HepG2 (cell line): ENCODE data around the gene CPSF4. TPM values are rescaled to one million over a fixed set of nuclear protein-coding genes. Genes with fewer than 3 reads are reported as not detected.

Source experiments
- EED ChIP-seq: sonication (generic); formaldehyde crosslinking; IDR thresholded peaks from 2 replicates; pipeline ENCODE4 v1.5.0; 2020; ENCODE audit warnings: mild to moderate bottlenecking, missing genetic modification reagents
- FOXA3 ChIP-seq: IDR thresholded peaks from 2 replicates; pipeline ENCODE4 v1.6.1; 2016; ENCODE audit warnings: missing genetic modification reagents, missing compliant biosample characterization
- HDAC6 ChIP-seq: fragments of 200-600 bp; sonication (generic); IDR thresholded peaks from 2 replicates; pipeline ENCODE4 v1.7.0; 2017; ENCODE audit warnings: mild to moderate bottlenecking, antibody characterized with exemption, low read length, low read depth
- MAX ChIP-seq: IDR thresholded peaks from 2 replicates; pipeline ENCODE4 v1.6.1; 2012; ENCODE audit warnings: inconsistent platforms
- MED1 ChIP-seq: sonication (generic); formaldehyde crosslinking; IDR thresholded peaks from 2 replicates; pipeline ENCODE4 v1.4.0; 2020; ENCODE audit warnings: missing genetic modification reagents
- MTA1 ChIP-seq: sonication (generic); formaldehyde crosslinking; IDR thresholded peaks from 2 replicates; pipeline ENCODE4 v1.4.0; 2020; ENCODE audit warnings: missing genetic modification reagents, mild to moderate bottlenecking, borderline replicate concordance
- NFATC3 ChIP-seq: sonication (generic); formaldehyde crosslinking; IDR thresholded peaks from 2 replicates; pipeline ENCODE4 v1.5.1; 2020; ENCODE audit warnings: mild to moderate bottlenecking, missing genetic modification reagents
- POLR2G ChIP-seq: fragments of 200-400 bp; formaldehyde crosslinking; IDR thresholded peaks from 2 replicates; pipeline ENCODE4 v1.6.1; 2018; ENCODE audit warnings: mild to moderate bottlenecking, low read depth, low read length, moderate library complexity
- SCMH1 ChIP-seq: sonication (generic); formaldehyde crosslinking; IDR thresholded peaks from 2 replicates; pipeline ENCODE4 v1.9.0; 2021; ENCODE audit warnings: missing genetic modification reagents, mild to moderate bottlenecking, borderline replicate concordance
- SIX1 ChIP-seq: sonication (generic); formaldehyde crosslinking; IDR thresholded peaks from 2 replicates; pipeline ENCODE4 v1.4.0; 2020; ENCODE audit warnings: missing genetic modification reagents, borderline replicate concordance
- SOX13 ChIP-seq, 3 experiments: fragments of 450-650 bp in 1 of 3; sonication (generic) in 1 of 3; formaldehyde crosslinking in 1 of 3; IDR thresholded peaks in 2 of 3; conservative IDR thresholded peaks in 1 of 3; 2 replicates each; pipeline versions ENCODE4 v1.5.0 to v1.6.1; 2016 to 2020; ENCODE audit warnings: antibody characterized with exemption in 1 of 3, mild to moderate bottlenecking in 1 of 3, missing compliant biosample characterization in 1 of 3, missing genetic modification reagents in 1 of 3, moderate library complexity in 1 of 3
- ZFP36 ChIP-seq: fragments of 150-350 bp; IDR thresholded peaks from 2 replicates; pipeline ENCODE4 v1.6.1; 2018; ENCODE audit warnings: borderline replicate concordance, low read length, low read depth; ENCODE audit not compliant: partially characterized antibody
- ZMAT3 ChIP-seq: sonication (generic); formaldehyde crosslinking; conservative IDR thresholded peaks from 2 replicates; pipeline ENCODE4 v1.7.0; 2021; ENCODE audit warnings: missing genetic modification reagents
- ZNF207 ChIP-seq: fragments of 450-650 bp; IDR thresholded peaks from 2 replicates; pipeline ENCODE4 v1.6.1; 2016; ENCODE audit warnings: antibody characterized with exemption, borderline replicate concordance
- ZNF30 ChIP-seq: sonication (generic); formaldehyde crosslinking; IDR thresholded peaks from 2 replicates; pipeline ENCODE4 v1.5.0; 2020; ENCODE audit warnings: mild to moderate bottlenecking, missing genetic modification reagents
- ZNF605 ChIP-seq: sonication (generic); formaldehyde crosslinking; IDR thresholded peaks from 2 replicates; pipeline ENCODE4 v1.8.0; 2022; ENCODE audit warnings: mild to moderate bottlenecking, missing genetic modification reagents
- ZNF781 ChIP-seq: sonication (generic); formaldehyde crosslinking; IDR thresholded peaks from 2 replicates; pipeline ENCODE4 v1.5.1; 2020; ENCODE audit warnings: borderline replicate concordance, mild to moderate bottlenecking, missing genetic modification reagents; ENCODE audit errors: not compliant biosample characterization
- ZNF782 ChIP-seq: sonication (generic); formaldehyde crosslinking; IDR thresholded peaks from 2 replicates; pipeline ENCODE4 v1.4.0; 2020; ENCODE audit warnings: missing genetic modification reagents, mild to moderate bottlenecking, borderline replicate concordance
- ZNF891 ChIP-seq: sonication (generic); formaldehyde crosslinking; IDR thresholded peaks from 2 replicates; pipeline ENCODE4 v1.5.0; 2020; ENCODE audit warnings: mild to moderate bottlenecking, missing genetic modification reagents
- polyA plus RNA-seq, 8 experiments: library from polyadenylated mRNA; depleted of rRNA in 3 of 8; stranded (reverse) in 7 of 8; unstranded in 1 of 8; fragments of >200 nt; fragmentation: Illumina TruSeq in 4 of 8; extraction: Trizol in 4 of 8; gene quantifications; 2 replicates each; pipeline versions ENCODE4 v1.2.1 to v1.2.3, GENCODE V29; 2011 to 2016; ENCODE audit warnings: low read depth in 4 of 8, missing spikeins in 1 of 8, mixed read lengths in 1 of 8; ENCODE audit not compliant: insufficient read depth in 1 of 8
- total RNA-seq, 5 experiments: library from RNA; depleted of rRNA; stranded (reverse); fragments of >200 nt; fragmentation: Illumina TruSeq; extraction: Trizol; gene quantifications; 2 replicates each; pipeline ENCODE4 v1.2.3, GENCODE V29; 2016; ENCODE audit warnings: low read depth in 1 of 5
- TF ChIP-seq, protein P1 (sequence below): sonication (generic); formaldehyde crosslinking; IDR thresholded peaks from 2 replicates; pipeline ENCODE4 v1.8.1; 2023; ENCODE audit warnings: mild to moderate bottlenecking, missing genetic modification reagents
- TF ChIP-seq, protein P2 (sequence below): sonication (generic); formaldehyde crosslinking; IDR thresholded peaks from 2 replicates; pipeline ENCODE4 v1.5.1; 2020; ENCODE audit warnings: missing genetic modification reagents, mild to moderate bottlenecking, borderline replicate concordance

The CPSF4 gene
- total and polyA plus RNA-seq, 2 of the 13 experiments (the other 11 are each of a cell fraction or from before 2014, with no cell fraction given) = 34.1 to 49.6 TPM

- no peak for TF ChIP-seq NFATC3 (CRISPR knock-in tag)
- TF ChIP-seq POLR2G = no peak
- no peak for TF ChIP-seq MAX
- TF ChIP-seq ZNF891 (CRISPR knock-in tag) = no peak
- no peak for TF ChIP-seq SIX1 (CRISPR knock-in tag)
- peak; percentile 31; the same call in 1 of the 2 replicates for TF ChIP-seq ZNF605 (CRISPR knock-in tag)
- no peak for TF ChIP-seq SCMH1 (CRISPR knock-in tag)
- no peak for TF ChIP-seq MTA1 (CRISPR knock-in tag)
- no peak for TF ChIP-seq MED1 (CRISPR knock-in tag)
- TF ChIP-seq ZNF781 (CRISPR knock-in tag) = no peak
- TF ChIP-seq ZNF30 (CRISPR knock-in tag) = no peak
- no peak for TF ChIP-seq ZNF207
- TF ChIP-seq ZNF782 (CRISPR knock-in tag) = no peak
- no peak for TF ChIP-seq ZFP36
- TF ChIP-seq, protein P1, sequence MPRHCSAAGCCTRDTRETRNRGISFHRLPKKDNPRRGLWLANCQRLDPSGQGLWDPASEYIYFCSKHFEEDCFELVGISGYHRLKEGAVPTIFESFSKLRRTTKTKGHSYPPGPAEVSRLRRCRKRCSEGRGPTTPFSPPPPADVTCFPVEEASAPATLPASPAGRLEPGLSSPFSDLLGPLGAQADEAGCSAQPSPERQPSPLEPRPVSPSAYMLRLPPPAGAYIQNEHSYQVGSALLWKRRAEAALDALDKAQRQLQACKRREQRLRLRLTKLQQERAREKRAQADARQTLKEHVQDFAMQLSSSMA (CRISPR knock-in tag) = no peak
- TF ChIP-seq, protein P2, sequence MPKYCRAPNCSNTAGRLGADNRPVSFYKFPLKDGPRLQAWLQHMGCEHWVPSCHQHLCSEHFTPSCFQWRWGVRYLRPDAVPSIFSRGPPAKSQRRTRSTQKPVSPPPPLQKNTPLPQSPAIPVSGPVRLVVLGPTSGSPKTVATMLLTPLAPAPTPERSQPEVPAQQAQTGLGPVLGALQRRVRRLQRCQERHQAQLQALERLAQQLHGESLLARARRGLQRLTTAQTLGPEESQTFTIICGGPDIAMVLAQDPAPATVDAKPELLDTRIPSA (CRISPR knock-in tag) = no peak
- TF ChIP-seq ZMAT3 = no peak
- no peak for TF ChIP-seq HDAC6
- TF ChIP-seq FOXA3 (CRISPR knock-in tag) = 0 out of 2 replicates have a peak, but pooled peaks have one; percentile 4
- TF ChIP-seq SOX13 (IDR thresholded peaks at IDR 0.05) = no peak
- TF ChIP-seq SOX13 (CRISPR knock-in tag; conservative IDR thresholded peaks at IDR 0.05 in 1 of 2, IDR thresholded peaks at IDR 0.05 in 1 of 2) = no peak
- no peak for TF ChIP-seq EED
Measured at GRCh38 chr7:99473315-99473596, 34.5 kb downstream of the CPSF4 start (continued).
